Brain microvascular endothelial cell (primary cell): ENCODE results near the gene NT5C3B.
"Not testable (repeated sequence)": the region's sequence is repeated elsewhere in the genome, so short reads cannot be mapped to it uniquely, and the experiment has no call there.

Experiments
- DNase-seq: peaks from one replicate; pipeline ENCODE4 v3.0.0-alpha.2; 2020
- H3K27ac ChIP-seq: fragments of 250-450 bp; sonication (Bioruptor Pico); 2 replicates; pipeline ENCODE4 v1.5.1; 2020; ENCODE audit warnings: mild to moderate bottlenecking, moderate library complexity
- H3K27me3 ChIP-seq: fragments of 250-450 bp; sonication (Bioruptor Pico); replicated peaks from 2 replicates; pipeline ENCODE4 v1.5.1; 2020; ENCODE audit warnings: mild to moderate bottlenecking
- H3K36me3 ChIP-seq: fragments of 250-450 bp; sonication (Bioruptor Pico); replicated peaks from 2 replicates; pipeline ENCODE4 v1.5.1; 2020; ENCODE audit warnings: mild to moderate bottlenecking
- H3K4me3 ChIP-seq: 2 replicates; pipeline ENCODE4 v1.5.1; 2011; ENCODE audit warnings: low read depth, mild to moderate bottlenecking, control low read depth, low read length, moderate library complexity
- CTCF ChIP-seq: IDR thresholded peaks from 2 replicates; pipeline ENCODE4 v1.5.1; 2011; ENCODE audit warnings: low read depth, mild to moderate bottlenecking, moderate library complexity, low read length, control low read depth, inconsistent platforms; ENCODE audit errors: missing control alignments
- in situ Hi-C: cut with HindIII; loops from 2 replicates; pipeline ENCODE4 v1.10.0; 2017; ENCODE audit warnings: low sequenced_read_pairs, low pct_ligation_motif_present

The NT5C3B gene

GRCh38 chr17:41849251-41849990, 13.4 kb upstream of the NT5C3B start:
- H3K27me3 ChIP-seq, result no peaks in the 10 kb centered on the region
- TF ChIP-seq CTCF, result no peak
- peaks cover 8% of the 10 kb centered on the region for H3K36me3 ChIP-seq
- H3K27ac ChIP-seq, result no peak overlapping the region
- no peak overlapping the region for H3K4me3 ChIP-seq
- in situ Hi-C loops, result no loop called here
- DNase-seq, result no peak

GRCh38 chr17:41848788-41849187, 12.8 kb upstream of the NT5C3B start:
- H3K27me3 ChIP-seq, result no peaks in the 10 kb centered on the region
- no peak overlapping the region for H3K4me3 ChIP-seq
- in situ Hi-C loops, result no loop called here
- H3K27ac ChIP-seq, result no peak overlapping the region
- DNase-seq, result no peak
- H3K36me3 ChIP-seq, result peaks cover 1% of the 10 kb centered on the region
- TF ChIP-seq CTCF, result no peak

- TF ChIP-seq CTCF, result no peak
- Histone ChIP-seq H3K27me3 (no peaks in the 10 kb centered on the region), H3K27ac (no peak overlapping the region), H3K36me3 (no peaks in the 10 kb centered on the region), H3K4me3 (no peak overlapping the region)
- no peak for DNase-seq
- in situ Hi-C loops, result no loop called here
Measured at GRCh38 chr17:41844971-41845370, 8.9 kb upstream of the NT5C3B start.

GRCh38 chr17:41840781-41841180, 4.7 kb upstream of the NT5C3B start:
- DNase-seq, H3K27ac ChIP-seq, H3K27me3 ChIP-seq, H3K36me3 ChIP-seq, H3K4me3 ChIP-seq, in situ Hi-C loops: not testable (repeated sequence)

- H3K36me3 ChIP-seq, H3K27me3 ChIP-seq, H3K27ac ChIP-seq, H3K4me3 ChIP-seq, DNase-seq, in situ Hi-C loops: not testable (repeated sequence)
Measured at GRCh38 chr17:41839448-41839847, 3.4 kb upstream of the NT5C3B start.

- no peaks in the 10 kb centered on the region for H3K27me3 ChIP-seq
- no peak within 1 kb of the TSS for H3K27ac ChIP-seq
- H3K36me3 ChIP-seq, result no peaks in the 10 kb centered on the region
- no peak for TF ChIP-seq CTCF
- DNase-seq, result no peak
- in situ Hi-C loops, result no loop called here
- H3K4me3 ChIP-seq, result no peak within 1 kb of the TSS
Measured at GRCh38 chr17:41837761-41838538, 1.9 kb upstream of the NT5C3B start, which contains the start of gene KLHL10. KLHL10 (plus strand) TSS chr17:41837825; CDS start chr17:41837933, 108 bp downstream.
